ENCODE results near the gene PPP4C. TPM values are rescaled to one million over a fixed set of nuclear protein-coding genes. Genes with fewer than 3 reads are reported as not detected.
"Not testable (repeated sequence)": the region's sequence is repeated elsewhere in the genome, so short reads cannot be mapped to it uniquely, and the experiment has no call there.

Gene PPP4C
- total and polyA plus RNA-seq, 12 donors = 39.2 to 136 (median 80.8) TPM

GRCh38 chr16:30032083-30032819, 43.5 kb upstream of the PPP4C start:
- H3K4me1 ChIP-seq (replicated peaks in 1 of 2) = peaks cover 0 to 6% of the 10 kb centered on the region in 2 donors
- peaks cover 19% of the 10 kb centered on the region for H3K27me3 ChIP-seq
- no peaks in the 10 kb centered on the region for H3K9me3 ChIP-seq (replicated peaks in 1 of 3)
- H3K4me3 ChIP-seq = no peak overlapping the region
- no peak overlapping the region for H3K27ac ChIP-seq
- no peak for TF ChIP-seq POLR2A (IDR thresholded peaks at IDR 0.05)
- TF ChIP-seq, protein P1, sequence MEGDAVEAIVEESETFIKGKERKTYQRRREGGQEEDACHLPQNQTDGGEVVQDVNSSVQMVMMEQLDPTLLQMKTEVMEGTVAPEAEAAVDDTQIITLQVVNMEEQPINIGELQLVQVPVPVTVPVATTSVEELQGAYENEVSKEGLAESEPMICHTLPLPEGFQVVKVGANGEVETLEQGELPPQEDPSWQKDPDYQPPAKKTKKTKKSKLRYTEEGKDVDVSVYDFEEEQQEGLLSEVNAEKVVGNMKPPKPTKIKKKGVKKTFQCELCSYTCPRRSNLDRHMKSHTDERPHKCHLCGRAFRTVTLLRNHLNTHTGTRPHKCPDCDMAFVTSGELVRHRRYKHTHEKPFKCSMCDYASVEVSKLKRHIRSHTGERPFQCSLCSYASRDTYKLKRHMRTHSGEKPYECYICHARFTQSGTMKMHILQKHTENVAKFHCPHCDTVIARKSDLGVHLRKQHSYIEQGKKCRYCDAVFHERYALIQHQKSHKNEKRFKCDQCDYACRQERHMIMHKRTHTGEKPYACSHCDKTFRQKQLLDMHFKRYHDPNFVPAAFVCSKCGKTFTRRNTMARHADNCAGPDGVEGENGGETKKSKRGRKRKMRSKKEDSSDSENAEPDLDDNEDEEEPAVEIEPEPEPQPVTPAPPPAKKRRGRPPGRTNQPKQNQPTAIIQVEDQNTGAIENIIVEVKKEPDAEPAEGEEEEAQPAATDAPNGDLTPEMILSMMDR (IDR thresholded peaks at IDR 0.05) = peak; percentile 41 to 66 (median 58)
- intact Hi-C loops (cut with DNase I) = no loop called here
- DNase-seq = peak in 5 of 7 donors; percentile 33 to 84 (median 52)
- 24 to 27% (median 25%) methylated on average over 11 to 12 of the region's 12 CpGs for WGBS, 4 donors
- H3K36me3 ChIP-seq (replicated peaks in 1 of 2) = no peaks in the 10 kb centered on the region

- 63 to 78% (median 70%) methylated on average over 7 of the region's 7 CpGs for WGBS, 4 donors
- no peaks in the 10 kb centered on the region for H3K36me3 ChIP-seq (replicated peaks in 1 of 2)
- no peak overlapping the region for H3K4me3 ChIP-seq
- peaks cover 19% of the 10 kb centered on the region for H3K27me3 ChIP-seq
- no peak overlapping the region for H3K27ac ChIP-seq
- no peak for TF ChIP-seq POLR2A (IDR thresholded peaks at IDR 0.05)
- TF ChIP-seq, protein P1 (IDR thresholded peaks at IDR 0.05) = no peak
- H3K4me1 ChIP-seq (replicated peaks in 1 of 2) = peaks cover 0 to 6% of the 10 kb centered on the region in 2 donors
- no peak for DNase-seq
- H3K9me3 ChIP-seq (replicated peaks in 1 of 3) = no peaks in the 10 kb centered on the region
- intact Hi-C loops (cut with DNase I) = no loop called here
Observed at GRCh38 chr16:30033270-30033669, 42.5 kb upstream of the PPP4C start.

DNA sequence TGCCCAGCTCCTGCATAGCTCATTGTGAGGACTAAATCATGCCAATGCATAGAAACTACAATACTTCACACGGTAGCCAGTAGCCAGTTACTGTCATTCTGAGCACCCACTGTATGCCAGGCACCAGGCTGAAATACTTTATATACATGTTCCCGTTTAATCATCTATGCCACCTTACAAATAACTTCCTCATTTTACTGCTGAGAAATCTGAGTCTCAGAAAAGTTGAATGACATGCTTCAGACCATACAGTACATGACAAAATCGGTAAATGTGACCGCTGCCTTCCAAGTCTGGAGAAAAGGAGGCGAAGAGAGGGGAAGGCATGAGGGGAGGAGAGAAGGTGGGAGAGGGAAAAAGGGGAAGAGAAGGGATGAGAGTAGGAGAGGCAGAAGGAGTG, 35.6 kb upstream of the PPP4C start:
- H3K9me3 ChIP-seq (replicated peaks in 1 of 3) = no peaks in the 10 kb centered on the region
- TF ChIP-seq, protein P1 (IDR thresholded peaks at IDR 0.05) = no peak
- no peak for TF ChIP-seq POLR2A (IDR thresholded peaks at IDR 0.05)
- DNase-seq = no peak
- no peaks in the 10 kb centered on the region for H3K27me3 ChIP-seq
- intact Hi-C loops (cut with DNase I) = no loop called here
- no peak overlapping the region for H3K27ac ChIP-seq
- H3K4me3 ChIP-seq = no peak overlapping the region
- no peaks in the 10 kb centered on the region for H3K36me3 ChIP-seq (replicated peaks in 1 of 2)
- WGBS, 4 donors = 59 to 71% (median 63%) methylated on average over 5 of the region's 5 CpGs
- no peaks in the 10 kb centered on the region for H3K4me1 ChIP-seq (replicated peaks in 1 of 2)

DNA sequence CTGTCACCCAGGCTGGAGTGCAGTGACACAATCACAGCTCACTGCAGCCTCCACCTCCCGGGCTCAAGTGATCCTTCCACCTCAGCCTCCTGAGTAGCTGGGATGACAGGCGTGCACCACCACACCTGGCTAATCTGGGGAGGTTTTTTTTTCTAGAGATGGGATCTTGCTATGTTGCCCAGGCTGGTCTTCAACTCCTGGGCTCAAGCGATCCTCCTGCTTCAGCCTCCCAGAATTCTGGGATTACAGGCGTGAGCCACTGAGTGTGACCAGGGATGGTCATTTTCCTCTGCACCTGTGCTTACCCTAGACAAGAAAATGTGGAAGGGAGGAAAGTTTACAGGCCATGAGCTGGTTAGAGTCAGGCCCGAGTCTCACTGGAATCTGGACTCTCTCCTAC, 35.1 kb upstream of the PPP4C start:
- WGBS, 4 donors = 59 to 83% (median 81%) methylated on average over 5 of the region's 5 CpGs
- H3K27ac ChIP-seq; H3K27me3 ChIP-seq; intact Hi-C loops (cut with DNase I); H3K4me3 ChIP-seq; H3K4me1 ChIP-seq (replicated peaks in 1 of 2); DNase-seq; H3K9me3 ChIP-seq (replicated peaks in 1 of 3); H3K36me3 ChIP-seq (replicated peaks in 1 of 2): not testable (repeated sequence)

DNA sequence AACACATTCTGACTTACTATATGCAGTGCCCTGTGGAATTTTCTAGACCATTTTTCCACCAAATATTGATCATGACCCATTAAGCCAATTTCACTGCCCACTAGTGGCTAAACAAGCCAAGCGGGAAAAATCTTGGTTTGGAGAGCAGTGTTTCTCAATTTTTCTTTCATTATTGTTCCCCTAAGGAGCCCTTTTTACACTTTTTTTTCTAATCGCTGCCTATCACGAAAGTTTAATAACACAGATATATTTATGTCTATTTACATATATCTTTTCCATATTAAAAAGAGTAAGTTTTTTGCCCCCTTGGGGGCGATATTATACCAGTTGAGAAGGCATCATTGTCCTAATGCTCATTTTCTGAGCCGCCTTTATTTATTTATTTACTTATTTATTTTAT, 34.0 kb upstream of the PPP4C start:
- Histone ChIP-seq H3K27me3 (no peaks in the 10 kb centered on the region), H3K36me3 (replicated peaks in 1 of 2) (no peaks in the 10 kb centered on the region), H3K4me3 (no peak overlapping the region), H3K4me1 (replicated peaks in 1 of 2) (no peaks in the 10 kb centered on the region), H3K9me3 (replicated peaks in 1 of 3) (no peaks in the 10 kb centered on the region), H3K27ac (no peak overlapping the region)
- 16 to 23% (median 21%) methylated on average over 5 of the region's 5 CpGs for WGBS, 4 donors
- intact Hi-C loops (cut with DNase I) = no loop called here
- DNase-seq = peak in 1 of 7 donors; percentile 30
- TF ChIP-seq, protein P1 (IDR thresholded peaks at IDR 0.05) = peak in 5 of 6 experiments; percentile 17 to 57 (median 51)
- TF ChIP-seq POLR2A (IDR thresholded peaks at IDR 0.05) = no peak

Data from adrenal gland (tissue), 12 donors.